HCT116 (cell line): Measurements from ENCODE around the gene MORF4L1. TPM values are rescaled to one million over a fixed set of nuclear protein-coding genes. Genes with fewer than 3 reads are reported as not detected.

Source experiments
- ATAC-seq: fragments of 200-7000 bp; cut with Tn5 transposase; 2 replicates; pipeline ENCODE4 v1.9.1; 2020; ENCODE audit warnings: mild to moderate bottlenecking, moderate library complexity
- BruUV-seq: library from RNA; stranded (reverse); fragments of 400-500 nt; replicated peaks from 2 replicates; lab custom pipeline; 2021; lab: Mats Ljungman, UMichigan
- CTCF ChIA-PET: fragments of 300-600 bp; sonication (Branson Sonifier 250); formaldehyde crosslinking; loops from one replicate; lab custom pipeline; 2021; ENCODE audit warnings: antibody characterized with exemption; lab: Charles Lee
- POLR2A ChIA-PET: fragments of 300-600, 350-600 bp; sonication (Branson Sonifier 250); formaldehyde crosslinking; loops from one replicate; lab custom pipeline; 2021; ENCODE audit warnings: antibody characterized with exemption; lab: Charles Lee
- RAD21 ChIA-PET, 2 experiments: fragments of 300-600 bp; sonication (Branson Sonifier 250); formaldehyde crosslinking; loops; one replicate each; lab custom pipeline; 2023; ENCODE audit warnings: low total read pairs in 2 of 2; ENCODE audit not compliant: uncharacterized antibody in 2 of 2, unreplicated experiment in 2 of 2, low non-redundant PET in 1 of 2; lab: Charles Lee
- DNase-seq: peaks from one replicate; pipeline ENCODE4 v3.0.0-alpha.2; 2010; ENCODE audit warnings: low read depth, low spot score
- H2AFZ ChIP-seq: fragments of 200-600 bp; shearing (Covaris generic), sonication (generic); 2 replicates; pipeline ENCODE4 v1.6.1; 2017; ENCODE audit warnings: low read depth, mixed run types, mixed read lengths, antibody characterized with exemption, low read length; ENCODE audit not compliant: poor library complexity, severe bottlenecking
- H3K27ac ChIP-seq: 2 replicates; pipeline ENCODE4 v1.5.1; 2012; ENCODE audit warnings: low read depth, low read length
- H3K27me3 ChIP-seq: fragments of 200-600 bp; sonication (generic); 2 replicates; pipeline ENCODE4 v1.6.1; 2016; ENCODE audit warnings: mixed run types, low read length, mixed read lengths; ENCODE audit not compliant: insufficient read depth
- H3K36me3 ChIP-seq, 2 experiments: fragments of 200-500 bp in 1 of 2; fragments of 200-600 bp in 1 of 2; sonication (Bioruptor generic) in 1 of 2; sonication (generic) in 1 of 2; 2 replicates each; pipeline versions ENCODE4 v1.5.1 to v1.6.1; 2014 to 2016; ENCODE audit warnings: low read length in 2 of 2, inconsistent platforms in 1 of 2, mixed read lengths in 1 of 2, mixed run types in 1 of 2; ENCODE audit not compliant: insufficient read depth in 2 of 2, control insufficient read depth in 1 of 2
- H3K4me1 ChIP-seq, 2 experiments: fragments of 200-600 bp in 1 of 2; sonication (generic) in 1 of 2; 2 replicates each; pipeline versions ENCODE4 v1.5.1 to v1.6.1; 2012 to 2017; ENCODE audit warnings: low read length in 2 of 2, inconsistent platforms in 1 of 2, mild to moderate bottlenecking in 1 of 2, mixed read lengths in 1 of 2, mixed run types in 1 of 2, moderate library complexity in 1 of 2; ENCODE audit not compliant: insufficient read depth in 2 of 2, control insufficient read depth in 1 of 2
- H3K4me2 ChIP-seq: fragments of 200-600 bp; sonication (generic); 2 replicates; pipeline ENCODE4 v1.6.1; 2017; ENCODE audit warnings: mixed run types, low read length, mixed read lengths
- H3K4me3 ChIP-seq, 2 experiments: fragments of 200-600 bp in 1 of 2; sonication (generic) in 1 of 2; replicated peaks in 1 of 2; 2 replicates each; pipeline ENCODE4 v1.5.1; 2011 to 2016; ENCODE audit warnings: low read length in 2 of 2, control low read depth in 1 of 2, low read depth in 1 of 2, mild to moderate bottlenecking in 1 of 2, mixed read lengths in 1 of 2, mixed run types in 1 of 2
- H3K79me2 ChIP-seq: fragments of 200-600 bp; sonication (generic); 2 replicates; pipeline ENCODE4 v1.6.1; 2017; ENCODE audit warnings: mild to moderate bottlenecking, mixed run types, low read length, moderate library complexity, mixed read lengths; ENCODE audit not compliant: insufficient read depth
- H3K9ac ChIP-seq: fragments of 200-600 bp; sonication (generic); 2 replicates; pipeline ENCODE4 v1.6.1; 2016; ENCODE audit warnings: low read length, mixed read lengths
- H3K9me2 ChIP-seq: fragments of 200-600 bp; sonication (generic), shearing (Covaris generic); 2 replicates; pipeline ENCODE4 v1.6.1; 2017; ENCODE audit warnings: mixed run types, mild to moderate bottlenecking, moderate library complexity; ENCODE audit not compliant: insufficient read depth
- H3K9me3 ChIP-seq, 2 experiments: fragments of 200-500 bp in 1 of 2; fragments of 200-600 bp in 1 of 2; sonication (Bioruptor generic) in 1 of 2; sonication (generic) in 1 of 2; 2 replicates each; pipeline ENCODE4 v1.6.1; 2014 to 2017; ENCODE audit warnings: low read length in 2 of 2, mixed read lengths in 2 of 2, inconsistent platforms in 1 of 2, low read depth in 1 of 2, mild to moderate bottlenecking in 1 of 2, mixed run types in 1 of 2, moderate library complexity in 1 of 2; ENCODE audit not compliant: control insufficient read depth in 1 of 2, insufficient read depth in 1 of 2
- H4K20me1 ChIP-seq: fragments of 200-600 bp; sonication (generic), shearing (Covaris generic); 2 replicates; pipeline ENCODE4 v1.6.1; 2017; ENCODE audit warnings: mixed run types, mild to moderate bottlenecking, moderate library complexity; ENCODE audit not compliant: insufficient read depth
- POLR2A ChIP-seq: IDR thresholded peaks from 2 replicates; pipeline ENCODE4 v1.7.0; 2011; ENCODE audit warnings: borderline replicate concordance; ENCODE audit not compliant: insufficient read depth, insufficient read length; ENCODE audit errors: extremely low read depth
- POLR2AphosphoS5 ChIP-seq: IDR thresholded peaks from 2 replicates; pipeline ENCODE4 v1.6.1; 2011; ENCODE audit warnings: mild to moderate bottlenecking, low read depth, low read length, moderate library complexity
- SIN3A ChIP-seq: IDR thresholded peaks from 2 replicates; pipeline ENCODE4 v1.6.1; 2012; ENCODE audit warnings: low read depth
- SP1 ChIP-seq: IDR thresholded peaks from 2 replicates; pipeline ENCODE4 v1.6.1; 2012; ENCODE audit warnings: low read depth
- SRF ChIP-seq: IDR thresholded peaks from 2 replicates; pipeline ENCODE4 v1.6.1; 2012; ENCODE audit warnings: low read depth
- intact Hi-C: fragments of 100-400 bp; cut with micrococcal nuclease; formaldehyde crosslinking; loops from 2 replicates; pipeline ENCODE4 v1.10.0; 2022
- total RNA-seq: library from RNA; stranded (reverse); gene quantifications from one replicate; pipeline ENCODE4 v1.2.1, GENCODE V29; 2021; ENCODE audit not compliant: unreplicated experiment

Gene MORF4L1
- total RNA-seq, 1 experiment from 2014 or later, result 273 TPM

- no peak overlapping the region for H3K27ac ChIP-seq
- intact Hi-C loops, result no loop called here
- H3K4me1 ChIP-seq, result peaks cover 24 to 48% of the 10 kb centered on the region in 2 experiments
- ATAC-seq, result no peak
- H2AFZ ChIP-seq, result no peak overlapping the region
- peaks cover 100% of the 10 kb centered on the region for H3K79me2 ChIP-seq
- H3K27me3 ChIP-seq, result no peaks in the 10 kb centered on the region
- peaks cover 69% of the 10 kb centered on the region for H4K20me1 ChIP-seq
- no peak overlapping the region for H3K9ac ChIP-seq
- no peak for DNase-seq
- ChIA-PET RAD21 (no interaction called here), CTCF (interaction anchor here (0.7 to 1.2 kb wide), 2 partner anchors 127 to 304 kb away, joined by 3 read pairs; no protein-coding TSS in a partner anchor), POLR2A (interaction anchor here (0.6 kb wide), 1 partner anchor 27 kb away, joined by 3 read pairs; no protein-coding TSS in a partner anchor)
- no peak for TF ChIP-seq POLR2A
- TF ChIP-seq POLR2AphosphoS5, result no peak
- no peak for TF ChIP-seq SRF
- TF ChIP-seq SIN3A, result 0 out of 2 replicates have a peak, but pooled peaks have one; percentile 7
- no peaks in the 10 kb centered on the region for H3K9me2 ChIP-seq
- BruUV-seq, result no TSS peak
- peaks cover 19 to 23% of the 10 kb centered on the region in 2 experiments for H3K36me3 ChIP-seq
- no peaks in the 10 kb centered on the region for H3K9me3 ChIP-seq
- 0 out of 2 replicates have a peak overlapping the region, but pooled peaks have one; percentile 18 for H3K4me2 ChIP-seq
- no peak overlapping the region for H3K4me3 ChIP-seq
Measured at GRCh38 chr15:78880242-78880533, 7.5 kb downstream of the MORF4L1 start.

GRCh38 chr15:78880813-78881212 lies 8.1 kb downstream of the MORF4L1 start:
- no peak overlapping the region for H3K4me2 ChIP-seq
- H3K79me2 ChIP-seq, result peaks cover 100% of the 10 kb centered on the region
- peaks cover 20 to 43% of the 10 kb centered on the region in 2 experiments for H3K4me1 ChIP-seq
- intact Hi-C loops, result no loop called here
- no TSS peak for BruUV-seq
- peaks cover 71% of the 10 kb centered on the region for H4K20me1 ChIP-seq
- no peak overlapping the region for H3K27ac ChIP-seq
- no peak for TF ChIP-seq POLR2A
- TF ChIP-seq SIN3A, result 0 out of 2 replicates have a peak, but pooled peaks have one; percentile 10
- no peak for TF ChIP-seq SP1
- H2AFZ ChIP-seq, result no peak overlapping the region
- H3K36me3 ChIP-seq, result peaks cover 21 to 30% of the 10 kb centered on the region in 2 experiments
- no peak overlapping the region for H3K9ac ChIP-seq
- DNase-seq (no peak), ATAC-seq (no peak)
- no peaks in the 10 kb centered on the region for H3K27me3 ChIP-seq
- H3K9me3 ChIP-seq, result no peaks in the 10 kb centered on the region
- no peaks in the 10 kb centered on the region for H3K9me2 ChIP-seq
- H3K4me3 ChIP-seq, result no peak overlapping the region
- RAD21 ChIA-PET, result no interaction called here
- CTCF ChIA-PET, result interaction anchor here (0.7 to 1.2 kb wide), 2 partner anchors 126 to 304 kb away, joined by 3 read pairs; no protein-coding TSS in a partner anchor
- POLR2A ChIA-PET, result no interaction called here
